K562 (cell line): ENCODE data around the gene CNKSR3. TPM values are rescaled to one million over a fixed set of nuclear protein-coding genes. Genes with fewer than 3 reads are reported as not detected.

ENCODE experiments used
- ETV1 ChIP-seq: fragments of 450-650 bp; conservative IDR thresholded peaks from 2 replicates; pipeline ENCODE4 v1.6.1; 2016; ENCODE audit warnings: missing genetic modification characterization, control low read depth, low read depth, missing compliant biosample characterization
- ZBTB11 ChIP-seq, 3 experiments: fragments of 200-800 bp in 1 of 3; fragments of 250-450 bp in 1 of 3; fragments of 450-650 bp in 1 of 3; sonication (Bioruptor Pico) in 1 of 3; sonication (Bioruptor generic) in 1 of 3; formaldehyde crosslinking in 1 of 3; IDR thresholded peaks; 2 replicates each; pipeline versions ENCODE4 v1.6.1 to v1.8.0; 2016 to 2022; ENCODE audit warnings: mild to moderate bottlenecking in 2 of 3, missing genetic modification characterization in 2 of 3, missing compliant biosample characterization in 1 of 3, moderate library complexity in 1 of 3
- ZNF274 ChIP-seq: IDR thresholded peaks from 2 replicates; pipeline ENCODE4 v1.6.1; 2011; ENCODE audit warnings: low read depth, mild to moderate bottlenecking, low read length, moderate library complexity, borderline replicate concordance
- polyA plus RNA-seq, 8 experiments: library from polyadenylated mRNA; depleted of rRNA in 4 of 8; stranded (reverse) in 5 of 8; unstranded in 3 of 8; fragments of >200 nt; fragmentation: Nextera tagmentation in 2 of 8; fragmentation: Illumina TruSeq in 1 of 8; extraction: Ambion mirVana in 2 of 8; extraction: Trizol in 1 of 8; gene quantifications; 2 replicates each; pipeline versions ENCODE4 v1.2.1 to v1.2.3, GENCODE V29; 2011 to 2014; ENCODE audit warnings: inconsistent platforms in 1 of 8, missing spikeins in 1 of 8
- total RNA-seq, 7 experiments: library from RNA; depleted of rRNA in 6 of 7; stranded (reverse); fragments of >200 nt in 6 of 7; fragmentation: Illumina TruSeq in 2 of 7; extraction: Trizol in 2 of 7; gene quantifications; 2 replicates each; pipeline versions ENCODE4 v1.2.1 to v1.2.3, GENCODE V29; 2011 to 2021; ENCODE audit warnings: low replicate concordance in 1 of 7
- TF ChIP-seq, protein P1 (sequence below): fragments of 250-450 bp; sonication (Bioruptor Pico); IDR thresholded peaks from 2 replicates; pipeline ENCODE4 v1.9.0; 2021; ENCODE audit warnings: mild to moderate bottlenecking, inconsistent platforms

The CNKSR3 gene
- total and polyA plus RNA-seq, 9 of the 15 experiments (the other 6 are each of a cell fraction or from before 2014, with no cell fraction given) = 4.5 to 29.6 (median 9.5) TPM

DNA sequence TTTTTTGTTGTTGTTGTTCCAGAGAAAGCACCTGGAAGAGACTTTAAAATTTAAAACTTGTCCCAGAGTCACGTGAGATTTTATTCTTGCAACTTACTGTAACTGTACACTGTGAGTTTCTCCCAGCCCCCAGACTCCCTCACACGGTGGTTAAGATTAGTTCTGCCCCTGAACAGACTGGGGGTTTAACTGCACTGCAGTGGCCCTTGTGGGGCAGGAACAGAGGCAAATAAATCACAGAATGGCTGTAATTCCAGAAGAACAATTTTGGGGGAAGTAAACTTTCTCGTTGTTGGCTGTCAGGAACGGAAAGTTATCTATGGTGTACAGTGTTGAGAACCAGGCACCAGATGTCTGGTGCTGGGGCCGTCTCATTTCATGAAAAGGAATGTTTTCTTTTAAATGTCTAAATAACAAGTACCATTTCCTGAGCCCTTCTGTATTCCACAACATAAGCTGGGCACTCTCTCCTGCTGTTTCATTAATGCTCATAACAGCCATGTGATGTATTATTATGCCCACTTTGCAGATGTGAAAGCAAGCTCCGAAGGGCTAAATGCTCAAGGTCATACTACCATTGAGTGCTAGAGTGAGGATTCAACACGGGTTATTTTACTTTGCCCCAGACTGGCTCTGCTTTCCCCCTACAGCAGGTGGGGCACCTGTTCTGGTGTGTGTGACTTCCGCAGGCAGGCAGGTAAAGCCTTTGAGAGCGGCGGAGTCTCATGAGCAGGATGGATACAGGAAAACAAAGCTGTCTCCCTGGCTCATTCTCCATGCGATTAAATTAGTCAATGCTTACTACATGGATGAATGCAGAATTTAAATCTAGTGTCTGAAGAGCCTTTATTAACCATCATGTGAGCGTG is 30.5 kb downstream of the CNKSR3 start (continued):
- TF ChIP-seq ZBTB11 (CRISPR knock-in tag; IDR thresholded peaks at IDR 0.05) (no peak), ZNF274 (no peak), ETV1 (no peak)
- TF ChIP-seq, protein P1, sequence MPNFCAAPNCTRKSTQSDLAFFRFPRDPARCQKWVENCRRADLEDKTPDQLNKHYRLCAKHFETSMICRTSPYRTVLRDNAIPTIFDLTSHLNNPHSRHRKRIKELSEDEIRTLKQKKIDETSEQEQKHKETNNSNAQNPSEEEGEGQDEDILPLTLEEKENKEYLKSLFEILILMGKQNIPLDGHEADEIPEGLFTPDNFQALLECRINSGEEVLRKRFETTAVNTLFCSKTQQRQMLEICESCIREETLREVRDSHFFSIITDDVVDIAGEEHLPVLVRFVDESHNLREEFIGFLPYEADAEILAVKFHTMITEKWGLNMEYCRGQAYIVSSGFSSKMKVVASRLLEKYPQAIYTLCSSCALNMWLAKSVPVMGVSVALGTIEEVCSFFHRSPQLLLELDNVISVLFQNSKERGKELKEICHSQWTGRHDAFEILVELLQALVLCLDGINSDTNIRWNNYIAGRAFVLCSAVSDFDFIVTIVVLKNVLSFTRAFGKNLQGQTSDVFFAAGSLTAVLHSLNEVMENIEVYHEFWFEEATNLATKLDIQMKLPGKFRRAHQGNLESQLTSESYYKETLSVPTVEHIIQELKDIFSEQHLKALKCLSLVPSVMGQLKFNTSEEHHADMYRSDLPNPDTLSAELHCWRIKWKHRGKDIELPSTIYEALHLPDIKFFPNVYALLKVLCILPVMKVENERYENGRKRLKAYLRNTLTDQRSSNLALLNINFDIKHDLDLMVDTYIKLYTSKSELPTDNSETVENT (CRISPR knock-in tag) = no peak
